Activated B cell treated with CpG ODN at 0.5 μM for 24 hours (primary cell): ENCODE measurements around the gene KLK15. TPM values are rescaled to one million over a fixed set of nuclear protein-coding genes. Genes with fewer than 3 reads are reported as not detected.

ENCODE experiments used
- ATAC-seq: fragments of 200-7000 bp; cut with Tn5 transposase; one replicate; pipeline ENCODE4 v1.10.0; 2021; ENCODE audit warnings: low read depth, mild to moderate bottlenecking, moderate library complexity
- CTCF ChIA-PET: fragments of 350-600 bp; sonication (Branson Sonifier 250); formaldehyde crosslinking; loops from one replicate; lab custom pipeline; 2021; ENCODE audit warnings: antibody characterized with exemption; lab: Charles Lee
- POLR2A ChIA-PET: fragments of 350-600 bp; sonication (Branson Sonifier 250); formaldehyde crosslinking; loops from one replicate; lab custom pipeline; 2021; ENCODE audit warnings: antibody characterized with exemption; lab: Charles Lee
- DNase-seq: peaks from one replicate; pipeline ENCODE4 v3.0.0; 2022
- H3K27ac Mint-ChIP-seq: one replicate; pipeline ENCODE4 v1.8.0; 2020; ENCODE audit warnings: mixed read lengths
- H3K27me3 Mint-ChIP-seq: one replicate; pipeline ENCODE4 v1.8.0; 2021; ENCODE audit warnings: mixed read lengths
- H3K36me3 Mint-ChIP-seq: one replicate; pipeline ENCODE4 v1.8.0; 2021; ENCODE audit warnings: low read depth, mixed read lengths
- H3K4me1 Mint-ChIP-seq: one replicate; pipeline ENCODE4 v1.8.0; 2021; ENCODE audit warnings: mixed read lengths
- H3K4me3 Mint-ChIP-seq: one replicate; pipeline ENCODE4 v1.8.0; 2020; ENCODE audit warnings: mild to moderate bottlenecking, mixed read lengths
- H3K9me3 Mint-ChIP-seq: one replicate; pipeline ENCODE4 v1.8.0; 2020; ENCODE audit warnings: mixed read lengths
- intact Hi-C: fragments of 100-400 bp; cut with micrococcal nuclease; formaldehyde crosslinking; loops from one replicate; pipeline ENCODE4 v1.15.1; 2024
- total RNA-seq: library from RNA; stranded (reverse); gene quantifications from 2 replicates; pipeline ENCODE4 v1.2.3, GENCODE V29; 2022
- TF ChIP-seq, protein P1 (sequence below): fragments of 200-600 bp; IDR thresholded peaks from one replicate; pipeline ENCODE4 v1.8.0; 2022; ENCODE audit warnings: antibody characterized with exemption, mild to moderate bottlenecking

KLK15 gene
- total RNA-seq, 1 donor from 2014 or later = not detected

- TF ChIP-seq, protein P1, sequence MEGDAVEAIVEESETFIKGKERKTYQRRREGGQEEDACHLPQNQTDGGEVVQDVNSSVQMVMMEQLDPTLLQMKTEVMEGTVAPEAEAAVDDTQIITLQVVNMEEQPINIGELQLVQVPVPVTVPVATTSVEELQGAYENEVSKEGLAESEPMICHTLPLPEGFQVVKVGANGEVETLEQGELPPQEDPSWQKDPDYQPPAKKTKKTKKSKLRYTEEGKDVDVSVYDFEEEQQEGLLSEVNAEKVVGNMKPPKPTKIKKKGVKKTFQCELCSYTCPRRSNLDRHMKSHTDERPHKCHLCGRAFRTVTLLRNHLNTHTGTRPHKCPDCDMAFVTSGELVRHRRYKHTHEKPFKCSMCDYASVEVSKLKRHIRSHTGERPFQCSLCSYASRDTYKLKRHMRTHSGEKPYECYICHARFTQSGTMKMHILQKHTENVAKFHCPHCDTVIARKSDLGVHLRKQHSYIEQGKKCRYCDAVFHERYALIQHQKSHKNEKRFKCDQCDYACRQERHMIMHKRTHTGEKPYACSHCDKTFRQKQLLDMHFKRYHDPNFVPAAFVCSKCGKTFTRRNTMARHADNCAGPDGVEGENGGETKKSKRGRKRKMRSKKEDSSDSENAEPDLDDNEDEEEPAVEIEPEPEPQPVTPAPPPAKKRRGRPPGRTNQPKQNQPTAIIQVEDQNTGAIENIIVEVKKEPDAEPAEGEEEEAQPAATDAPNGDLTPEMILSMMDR = no peak
- Mint-ChIP-seq H3K27ac (no peak overlapping the region), H3K4me3 (no peak overlapping the region), H3K9me3 (no peaks in the 10 kb centered on the region), H3K4me1 (peaks cover 17% of the 10 kb centered on the region), H3K27me3 (no peaks in the 10 kb centered on the region), H3K36me3 (peaks cover 39% of the 10 kb centered on the region)
- ChIA-PET POLR2A (interaction anchor here (3.4 kb wide), 1 partner anchor 7 kb away, joined by 14 read pairs; no protein-coding TSS in a partner anchor), CTCF (no interaction called here)
- no peak for DNase-seq
- intact Hi-C loops = no loop called here
- no peak for ATAC-seq
Observed at GRCh38 chr19:50796634-50797428, 36.5 kb downstream of the KLK15 start.

DNA sequence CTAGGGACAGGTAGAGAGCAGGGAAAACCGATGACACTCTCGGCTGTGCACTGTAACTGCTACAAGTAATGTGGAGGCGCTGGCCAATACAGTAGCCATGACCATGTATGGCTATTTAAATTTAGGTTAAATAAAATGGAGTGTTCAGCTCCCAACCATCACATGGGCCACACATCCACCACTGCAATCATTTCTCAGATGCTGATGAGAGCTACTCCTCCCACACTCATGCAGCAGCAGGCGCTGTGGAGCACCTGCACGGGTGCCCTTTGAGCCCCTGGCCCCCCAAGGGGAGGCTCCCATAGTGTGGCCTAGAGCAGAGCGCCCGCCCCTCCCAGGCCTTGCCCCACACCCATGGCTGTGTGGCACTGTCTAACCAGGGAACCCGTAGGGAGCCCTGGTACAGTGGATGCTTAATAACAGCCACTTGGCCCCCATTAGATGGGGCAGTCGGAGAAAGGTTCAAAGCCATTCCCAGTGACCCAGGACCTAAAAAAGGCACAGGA, 37.2 kb downstream of the KLK15 start:
- Mint-ChIP-seq H3K36me3 (peaks cover 37% of the 10 kb centered on the region), H3K27me3 (no peaks in the 10 kb centered on the region), H3K4me1 (peaks cover 16% of the 10 kb centered on the region), H3K4me3 (no peak overlapping the region), H3K27ac (no peak overlapping the region), H3K9me3 (no peaks in the 10 kb centered on the region)
- POLR2A ChIA-PET = interaction anchor here (3.4 kb wide), 1 partner anchor 8 kb away, joined by 14 read pairs; no protein-coding TSS in a partner anchor
- DNase-seq = no peak
- ATAC-seq = no peak
- intact Hi-C loops = no loop called here
- CTCF ChIA-PET = interaction anchor here (2.0 kb wide), 1 partner anchor 126 kb away, joined by 13 read pairs; no protein-coding TSS in a partner anchor
- TF ChIP-seq, protein P1 = no peak

GRCh38 chr19:50795664-50796073, 37.7 kb downstream of the KLK15 start:
- ATAC-seq = no peak
- H3K27ac Mint-ChIP-seq = no peak overlapping the region
- CTCF ChIA-PET = interaction anchor here (2.0 kb wide), 1 partner anchor 126 kb away, joined by 13 read pairs; no protein-coding TSS in a partner anchor

DNA sequence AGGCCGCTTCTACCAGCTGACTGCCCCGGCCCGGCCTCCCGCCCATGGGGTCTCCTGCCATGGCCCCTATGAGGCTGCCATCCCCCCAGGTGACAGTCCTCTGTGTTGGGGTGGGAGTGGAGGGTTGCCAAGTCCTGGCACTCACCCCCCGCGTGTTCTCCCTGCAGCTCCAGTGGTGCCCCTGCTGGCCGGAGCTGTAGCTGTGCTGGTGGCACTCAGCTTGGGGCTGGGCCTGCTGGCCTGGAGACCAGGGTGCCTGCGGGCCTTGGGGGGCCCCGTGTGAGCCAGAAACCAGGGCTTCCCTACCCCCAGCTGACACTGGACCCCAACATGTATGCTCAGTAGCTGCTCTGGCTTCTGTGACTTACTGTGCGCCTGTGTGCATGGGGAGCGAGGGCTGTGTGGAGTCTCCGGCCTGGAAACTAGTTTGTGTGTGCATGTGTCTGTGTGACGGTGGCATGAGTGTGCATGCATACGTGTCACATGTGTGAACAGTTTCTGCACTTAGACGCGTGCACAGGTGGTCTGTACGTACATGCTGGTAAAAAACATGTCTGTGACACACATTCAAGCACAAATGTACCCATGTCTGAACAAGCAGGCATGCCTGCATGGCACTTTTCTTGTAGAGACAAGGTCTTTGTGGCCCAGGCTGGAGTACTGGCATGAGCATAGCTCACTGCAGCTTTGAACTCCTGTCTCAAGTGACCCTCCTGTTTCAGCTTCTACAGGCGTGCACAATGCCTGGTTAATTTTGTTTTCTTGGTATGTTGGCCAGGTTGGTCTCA, 38.3 kb downstream of the KLK15 start:
- H3K36me3 Mint-ChIP-seq = peaks cover 28% of the 10 kb centered on the region
- H3K4me3 Mint-ChIP-seq = no peak overlapping the region
- ChIA-PET CTCF (interaction anchor here (2.0 kb wide), 1 partner anchor 127 kb away, joined by 13 read pairs; no protein-coding TSS in a partner anchor), POLR2A (interaction anchor here (1.7 to 3.4 kb wide), 2 partner anchors 9 to 127 kb away, joined by 6 to 14 read pairs; no protein-coding TSS in a partner anchor)
- no peaks in the 10 kb centered on the region for H3K9me3 Mint-ChIP-seq
- H3K4me1 Mint-ChIP-seq = peaks cover 9% of the 10 kb centered on the region
- ATAC-seq (no peak), DNase-seq (no peak)
- intact Hi-C loops = loop anchor here (1.0 kb wide), 1 partner anchor 127 kb away; no protein-coding TSS in a partner anchor
- H3K27me3 Mint-ChIP-seq = no peaks in the 10 kb centered on the region
- TF ChIP-seq, protein P1 = no peak
- no peak overlapping the region for H3K27ac Mint-ChIP-seq

More at GRCh38 chr19:50795664-50796073, 37.7 kb downstream of the KLK15 start:
- no peaks in the 10 kb centered on the region for H3K9me3 Mint-ChIP-seq
- TF ChIP-seq, protein P1 = no peak
- intact Hi-C loops = no loop called here
- H3K36me3 Mint-ChIP-seq = peaks cover 31% of the 10 kb centered on the region
- no peaks in the 10 kb centered on the region for H3K27me3 Mint-ChIP-seq
- POLR2A ChIA-PET = interaction anchor here (1.7 to 3.4 kb wide), 2 partner anchors 9 to 126 kb away, joined by 6 to 14 read pairs; no protein-coding TSS in a partner anchor
- no peak overlapping the region for H3K4me3 Mint-ChIP-seq
- peaks cover 12% of the 10 kb centered on the region for H3K4me1 Mint-ChIP-seq
- DNase-seq = no peak
